Activated T-cell treated with anti-CD3 and anti-CD28 coated beads, Interleukin-2, amount 50 U/mL, for 24 hours (primary cell): ENCODE data around the gene KBTBD7.

Experiments used
- DNase-seq: peaks from one replicate; pipeline ENCODE4 v3.0.0-alpha.2; 2020
- H3K27ac Mint-ChIP-seq: 2 replicates; pipeline ENCODE4 v1.8.0; 2020; ENCODE audit warnings: mild to moderate bottlenecking, mixed read lengths
- H3K27me3 Mint-ChIP-seq: 2 replicates; pipeline ENCODE4 v1.8.0; 2020; ENCODE audit warnings: mixed read lengths
- H3K36me3 Mint-ChIP-seq: 2 replicates; pipeline ENCODE4 v1.8.0; 2020; ENCODE audit warnings: low read depth, mixed read lengths
- H3K4me1 Mint-ChIP-seq: 2 replicates; pipeline ENCODE4 v1.8.0; 2020; ENCODE audit warnings: low read depth, mixed read lengths
- H3K4me3 Mint-ChIP-seq: 2 replicates; pipeline ENCODE4 v1.8.0; 2020; ENCODE audit warnings: mild to moderate bottlenecking, moderate library complexity, mixed read lengths
- H3K9me3 Mint-ChIP-seq: 2 replicates; pipeline ENCODE4 v1.8.0; 2020; ENCODE audit warnings: mixed read lengths

KBTBD7 gene

GRCh38 chr13:41213316-41213715 lies 18.9 kb upstream of the KBTBD7 start:
- Mint-ChIP-seq H3K27ac (no peak overlapping the region), H3K4me3 (no peak overlapping the region), H3K27me3 (no peaks in the 10 kb centered on the region), H3K4me1 (no peaks in the 10 kb centered on the region), H3K36me3 (peaks cover 27% of the 10 kb centered on the region), H3K9me3 (peaks cover 16% of the 10 kb centered on the region)
- DNase-seq: no peak

GRCh38 chr13:41212881-41213280 lies 18.5 kb upstream of the KBTBD7 start:
- H3K9me3 Mint-ChIP-seq: peaks cover 19% of the 10 kb centered on the region
- DNase-seq: no peak
- no peaks in the 10 kb centered on the region for H3K27me3 Mint-ChIP-seq
- H3K4me3 Mint-ChIP-seq: no peak overlapping the region
- H3K27ac Mint-ChIP-seq: no peak overlapping the region
- H3K36me3 Mint-ChIP-seq: peaks cover 25% of the 10 kb centered on the region
- no peaks in the 10 kb centered on the region for H3K4me1 Mint-ChIP-seq

- Mint-ChIP-seq H3K27ac (no peak overlapping the region), H3K36me3 (peaks cover 19% of the 10 kb centered on the region), H3K4me3 (no peak overlapping the region), H3K4me1 (no peaks in the 10 kb centered on the region), H3K27me3 (no peaks in the 10 kb centered on the region), H3K9me3 (peaks cover 22% of the 10 kb centered on the region)
- no peak for DNase-seq
Measured at GRCh38 chr13:41211062-41211461, 16.7 kb upstream of the KBTBD7 start.

- peaks cover 22% of the 10 kb centered on the region for H3K9me3 Mint-ChIP-seq
- H3K27me3 Mint-ChIP-seq: no peaks in the 10 kb centered on the region
- H3K4me1 Mint-ChIP-seq: no peaks in the 10 kb centered on the region
- no peak for DNase-seq
- H3K36me3 Mint-ChIP-seq: peaks cover 2% of the 10 kb centered on the region
- no peak overlapping the region for H3K27ac Mint-ChIP-seq
- no peak overlapping the region for H3K4me3 Mint-ChIP-seq
Measured at GRCh38 chr13:41206467-41206866, 12.1 kb upstream of the KBTBD7 start.

GRCh38 chr13:41203810-41204209 lies 9.4 kb upstream of the KBTBD7 start:
- Mint-ChIP-seq H3K36me3 (no peaks in the 10 kb centered on the region), H3K27ac (no peak overlapping the region), H3K4me3 (no peak overlapping the region), H3K27me3 (no peaks in the 10 kb centered on the region), H3K4me1 (peaks cover 7% of the 10 kb centered on the region), H3K9me3 (peaks cover 6% of the 10 kb centered on the region)
- no peak for DNase-seq

- Mint-ChIP-seq H3K27ac (no peak overlapping the region), H3K4me1 (peaks cover 10% of the 10 kb centered on the region), H3K36me3 (no peaks in the 10 kb centered on the region), H3K9me3 (no peaks in the 10 kb centered on the region), H3K27me3 (no peaks in the 10 kb centered on the region), H3K4me3 (no peak overlapping the region)
- DNase-seq: no peak
Measured at GRCh38 chr13:41200126-41200525, 5.8 kb upstream of the KBTBD7 start.

- H3K36me3 Mint-ChIP-seq: no peaks in the 10 kb centered on the region
- no peaks in the 10 kb centered on the region for H3K27me3 Mint-ChIP-seq
- no peak overlapping the region for H3K4me3 Mint-ChIP-seq
- no peaks in the 10 kb centered on the region for H3K9me3 Mint-ChIP-seq
- H3K27ac Mint-ChIP-seq: no peak overlapping the region
- H3K4me1 Mint-ChIP-seq: peaks cover 13% of the 10 kb centered on the region
- no peak for DNase-seq
Measured at GRCh38 chr13:41199526-41199925, 5.2 kb upstream of the KBTBD7 start.

GRCh38 chr13:41199079-41199478 lies 4.7 kb upstream of the KBTBD7 start:
- no peak for DNase-seq
- Mint-ChIP-seq H3K9me3 (no peaks in the 10 kb centered on the region), H3K4me3 (no peak overlapping the region), H3K27me3 (no peaks in the 10 kb centered on the region), H3K36me3 (peaks cover 2% of the 10 kb centered on the region), H3K27ac (no peak overlapping the region), H3K4me1 (peaks cover 16% of the 10 kb centered on the region)

GRCh38 chr13:41196620-41197019 lies 2.3 kb upstream of the KBTBD7 start:
- DNase-seq: no peak

GRCh38 chr13:41196011-41196410 lies 1.6 kb upstream of the KBTBD7 start:
- no peak for DNase-seq
- Mint-ChIP-seq H3K27me3 (no peaks in the 10 kb centered on the region), H3K9me3 (no peaks in the 10 kb centered on the region), H3K36me3 (peaks cover 17% of the 10 kb centered on the region), H3K4me3 (no peak overlapping the region), H3K4me1 (peaks cover 41% of the 10 kb centered on the region), H3K27ac (no peak overlapping the region)

More at GRCh38 chr13:41196620-41197019, 2.3 kb upstream of the KBTBD7 start:
- no peak overlapping the region for H3K4me3 Mint-ChIP-seq
- no peak overlapping the region for H3K27ac Mint-ChIP-seq
- no peaks in the 10 kb centered on the region for H3K9me3 Mint-ChIP-seq
- H3K36me3 Mint-ChIP-seq: peaks cover 16% of the 10 kb centered on the region
- H3K27me3 Mint-ChIP-seq: no peaks in the 10 kb centered on the region
- peaks cover 40% of the 10 kb centered on the region for H3K4me1 Mint-ChIP-seq

- H3K36me3 Mint-ChIP-seq: peaks cover 30% of the 10 kb centered on the region
- H3K4me3 Mint-ChIP-seq: peak overlapping the region; percentile 84
- H3K27me3 Mint-ChIP-seq: no peaks in the 10 kb centered on the region
- H3K27ac Mint-ChIP-seq: peak overlapping the region; percentile 95
- peaks cover 40% of the 10 kb centered on the region for H3K4me1 Mint-ChIP-seq
- no peaks in the 10 kb centered on the region for H3K9me3 Mint-ChIP-seq
- DNase-seq: peak; percentile 29
Measured at GRCh38 chr13:41193469-41193868, 900 bp downstream of the KBTBD7 start.

GRCh38 chr13:41188584-41188983 lies 5.8 kb downstream of the KBTBD7 start:
- peaks cover 30% of the 10 kb centered on the region for H3K4me1 Mint-ChIP-seq
- no peaks in the 10 kb centered on the region for H3K9me3 Mint-ChIP-seq
- no peak overlapping the region for H3K27ac Mint-ChIP-seq
- H3K4me3 Mint-ChIP-seq: no peak overlapping the region
- peaks cover 23% of the 10 kb centered on the region for H3K36me3 Mint-ChIP-seq
- DNase-seq: no peak
- H3K27me3 Mint-ChIP-seq: no peaks in the 10 kb centered on the region

- peaks cover 14% of the 10 kb centered on the region for H3K36me3 Mint-ChIP-seq
- DNase-seq: no peak
- no peak overlapping the region for H3K4me3 Mint-ChIP-seq
- no peaks in the 10 kb centered on the region for H3K27me3 Mint-ChIP-seq
- no peak overlapping the region for H3K27ac Mint-ChIP-seq
- H3K4me1 Mint-ChIP-seq: peaks cover 10% of the 10 kb centered on the region
- H3K9me3 Mint-ChIP-seq: no peaks in the 10 kb centered on the region
Measured at GRCh38 chr13:41186481-41186880, 7.9 kb downstream of the KBTBD7 start.

GRCh38 chr13:41182231-41182630 lies 12.1 kb downstream of the KBTBD7 start:
- H3K4me1 Mint-ChIP-seq: peaks cover 15% of the 10 kb centered on the region
- H3K27me3 Mint-ChIP-seq: no peaks in the 10 kb centered on the region
- no peak overlapping the region for H3K27ac Mint-ChIP-seq
- DNase-seq: no peak
- no peak overlapping the region for H3K4me3 Mint-ChIP-seq
- no peaks in the 10 kb centered on the region for H3K9me3 Mint-ChIP-seq
- H3K36me3 Mint-ChIP-seq: peaks cover 4% of the 10 kb centered on the region

- peaks cover 15% of the 10 kb centered on the region for H3K4me1 Mint-ChIP-seq
- DNase-seq: no peak
- no peaks in the 10 kb centered on the region for H3K27me3 Mint-ChIP-seq
- peak overlapping the region; percentile 76 for H3K27ac Mint-ChIP-seq
- peaks cover 17% of the 10 kb centered on the region for H3K36me3 Mint-ChIP-seq
- no peak overlapping the region for H3K4me3 Mint-ChIP-seq
- H3K9me3 Mint-ChIP-seq: peaks cover 16% of the 10 kb centered on the region
Measured at GRCh38 chr13:41179593-41180250, 14.6 kb downstream of the KBTBD7 start.

GRCh38 chr13:41178040-41178439 lies 16.3 kb downstream of the KBTBD7 start:
- H3K4me1 Mint-ChIP-seq: peaks cover 15% of the 10 kb centered on the region
- H3K27ac Mint-ChIP-seq: peak overlapping the region; percentile 11

More at GRCh38 chr13:41178040-41178439, 16.3 kb downstream of the KBTBD7 start:
- Mint-ChIP-seq H3K27me3 (no peaks in the 10 kb centered on the region), H3K36me3 (peaks cover 19% of the 10 kb centered on the region), H3K4me3 (no peak overlapping the region), H3K9me3 (peaks cover 21% of the 10 kb centered on the region)
- DNase-seq: no peak
